H1 (cell line): ENCODE measurements around the gene SEMA3D. TPM values are rescaled to one million over a fixed set of nuclear protein-coding genes. Genes with fewer than 3 reads are reported as not detected.

ENCODE experiments used
- CTCF ChIA-PET: fragments of 300-600 bp; sonication (Branson Sonifier 250); formaldehyde crosslinking; loops from one replicate; lab custom pipeline; 2021; ENCODE audit not compliant: partially characterized antibody; lab: Charles Lee
- POLR2A ChIA-PET: fragments of 300-600 bp; sonication (Branson Sonifier 250); formaldehyde crosslinking; loops from one replicate; lab custom pipeline; 2021; ENCODE audit warnings: inconsistent platforms; ENCODE audit not compliant: partially characterized antibody; lab: Charles Lee
- DNase-seq, 2 experiments: peaks; one replicate each; pipeline versions ENCODE4 v3.0.0 to v3.0.0-alpha.2; 2010 to 2022; ENCODE audit warnings: low spot score in 2 of 2, low read depth in 1 of 2, mixed read lengths in 1 of 2
- FAIRE-seq: peaks from 2 replicates; lab custom pipeline; 2011; peaks lifted over from hg19 to GRCh38; lab: Jason Lieb, UNC
- H2AFZ ChIP-seq: 2 replicates; pipeline ENCODE4 v1.8.1; 2012; ENCODE audit warnings: low read length, inconsistent platforms
- H2AK5ac ChIP-seq: 2 replicates; pipeline ENCODE4 v1.6.1; 2013; ENCODE audit warnings: low read depth, low read length
- H2BK120ac ChIP-seq: replicated peaks from 2 replicates; pipeline ENCODE3; 2013; ENCODE audit warnings: low read depth, low read length, inconsistent platforms
- H2BK12ac ChIP-seq: 2 replicates; pipeline ENCODE4 v1.6.1; 2013; ENCODE audit warnings: low read depth, low read length
- H2BK15ac ChIP-seq: 2 replicates; pipeline ENCODE4 v1.6.1; 2013; ENCODE audit warnings: low read length
- H2BK20ac ChIP-seq: 2 replicates; pipeline ENCODE4 v1.6.1; 2013; ENCODE audit warnings: low read length
- H2BK5ac ChIP-seq: 2 replicates; pipeline ENCODE4 v1.6.1; 2013; ENCODE audit warnings: low read depth, low read length
- H3K14ac ChIP-seq: 2 replicates; pipeline ENCODE4 v1.6.1; 2013; ENCODE audit warnings: inconsistent platforms; ENCODE audit not compliant: insufficient read length
- H3K18ac ChIP-seq: 2 replicates; pipeline ENCODE4 v1.6.1; 2013; ENCODE audit warnings: low read length; ENCODE audit errors: extremely low read depth
- H3K23ac ChIP-seq: 2 replicates; pipeline ENCODE4 v1.6.1; 2013; ENCODE audit warnings: inconsistent platforms; ENCODE audit not compliant: insufficient read length
- H3K23me2 ChIP-seq: 2 replicates; pipeline ENCODE4 v1.6.1; 2013; ENCODE audit warnings: low read depth, low read length
- H3K27ac ChIP-seq: 2 replicates; pipeline ENCODE4 v1.6.1; 2011; ENCODE audit warnings: low read depth, low read length, inconsistent platforms
- H3K27me3 ChIP-seq, 4 experiments: replicated peaks in 1 of 4; 1 replicate in 1 of 4; 2 replicates in 3 of 4; pipeline versions ENCODE4 v1.6.1 to v1.8.1; 2011 to 2013; ENCODE audit warnings: low read length in 3 of 4, mild to moderate bottlenecking in 3 of 4, inconsistent platforms in 2 of 4, mixed read lengths in 2 of 4, moderate library complexity in 1 of 4; ENCODE audit not compliant: control insufficient read depth in 3 of 4, insufficient read depth in 3 of 4; ENCODE audit errors: extremely low read depth in 1 of 4
- H3K36me3 ChIP-seq, 4 experiments: 2 replicates each; pipeline versions ENCODE4 v1.6.1 to v1.8.1; 2011 to 2013; ENCODE audit warnings: mild to moderate bottlenecking in 4 of 4, low read length in 3 of 4, moderate library complexity in 2 of 4, control low read depth in 1 of 4, inconsistent platforms in 1 of 4; ENCODE audit not compliant: insufficient read depth in 4 of 4, control insufficient read depth in 2 of 4
- H3K4ac ChIP-seq: replicated peaks from 2 replicates; pipeline ENCODE3; 2013; ENCODE audit warnings: low read length, low read depth, mixed read lengths, inconsistent platforms; ENCODE audit not compliant: insufficient read length
- H3K4me1 ChIP-seq, 4 experiments: replicated peaks in 1 of 4; 1 replicate in 1 of 4; 2 replicates in 3 of 4; pipeline versions ENCODE4 v1.6.1 to v1.8.1; 2011 to 2013; ENCODE audit warnings: low read length in 3 of 4, inconsistent platforms in 2 of 4, mixed read lengths in 1 of 4; ENCODE audit not compliant: insufficient read depth in 4 of 4, control insufficient read depth in 3 of 4
- H3K4me2 ChIP-seq, 2 experiments: 2 replicates each; pipeline versions ENCODE4 v1.6.1 to v1.8.1; 2011 to 2013; ENCODE audit warnings: low read depth in 2 of 2, low read length in 2 of 2, control low read depth in 1 of 2, inconsistent platforms in 1 of 2, mild to moderate bottlenecking in 1 of 2; ENCODE audit not compliant: insufficient read depth in 1 of 2
- H3K4me3 ChIP-seq, 4 experiments: fragments of 200-600, 300-600 bp in 1 of 4; sonication (generic), shearing (Covaris generic), sonication (Bioruptor Twin) in 1 of 4; 2 replicates each; pipeline versions ENCODE4 v1.5.1 to v1.8.1; 2011 to 2016; ENCODE audit warnings: low read length in 4 of 4, low read depth in 3 of 4, control low read depth in 2 of 4, inconsistent platforms in 2 of 4, mild to moderate bottlenecking in 2 of 4, mixed read lengths in 1 of 4, moderate library complexity in 1 of 4; ENCODE audit not compliant: insufficient read depth in 2 of 4; ENCODE audit errors: extremely low read depth in 1 of 4
- H3K56ac ChIP-seq: replicated peaks from 2 replicates; pipeline ENCODE3; 2013; ENCODE audit warnings: low read depth, mild to moderate bottlenecking, mixed read lengths, low read length, inconsistent platforms; ENCODE audit not compliant: insufficient read length
- H3K79me1 ChIP-seq: 2 replicates; pipeline ENCODE4 v1.6.1; 2013; ENCODE audit warnings: low read depth, low read length, control low read depth
- H3K79me2 ChIP-seq, 2 experiments: 2 replicates each; pipeline versions ENCODE4 v1.6.1 to v1.8.1; 2012 to 2013; ENCODE audit warnings: low read length in 2 of 2, mild to moderate bottlenecking in 2 of 2, inconsistent platforms in 1 of 2; ENCODE audit not compliant: insufficient read depth in 2 of 2, control insufficient read depth in 1 of 2
- H3K9ac ChIP-seq, 4 experiments: replicated peaks in 1 of 4; 1 replicate in 1 of 4; 2 replicates in 3 of 4; pipeline versions ENCODE4 v1.6.1 to v1.8.1; 2011 to 2013; ENCODE audit warnings: low read depth in 3 of 4, low read length in 3 of 4, control low read depth in 2 of 4, mild to moderate bottlenecking in 2 of 4, moderate library complexity in 2 of 4, inconsistent platforms in 1 of 4; ENCODE audit errors: extremely low read depth in 1 of 4
- H3K9me3 ChIP-seq, 2 experiments: 2 replicates each; pipeline versions ENCODE4 v1.6.1 to v1.8.1; 2012 to 2013; ENCODE audit warnings: mild to moderate bottlenecking in 2 of 2, moderate library complexity in 2 of 2, control low read depth in 1 of 2, inconsistent platforms in 1 of 2, low read depth in 1 of 2, low read length in 1 of 2, mixed read lengths in 1 of 2; ENCODE audit not compliant: insufficient read depth in 2 of 2
- H4K20me1 ChIP-seq, 2 experiments: replicated peaks in 1 of 2; 2 replicates each; pipeline versions ENCODE3 to v1.8.1; 2011 to 2013; ENCODE audit warnings: inconsistent platforms in 2 of 2, low read length in 2 of 2, mild to moderate bottlenecking in 1 of 2; ENCODE audit not compliant: insufficient read depth in 2 of 2, control insufficient read depth in 1 of 2
- H4K5ac ChIP-seq: 2 replicates; pipeline ENCODE4 v1.6.1; 2013; ENCODE audit warnings: low read length, low read depth, mixed read lengths, inconsistent platforms; ENCODE audit not compliant: insufficient read length
- H4K8ac ChIP-seq: 2 replicates; pipeline ENCODE4 v1.8.0; 2013; ENCODE audit warnings: mild to moderate bottlenecking, moderate library complexity, low read length, inconsistent platforms; ENCODE audit not compliant: insufficient read depth; ENCODE audit errors: extremely low read depth
- H4K91ac ChIP-seq: replicated peaks from 2 replicates; pipeline ENCODE3; 2013; ENCODE audit warnings: low read length, mixed read lengths, inconsistent platforms; ENCODE audit not compliant: insufficient read length
- ATF3 ChIP-seq: IDR thresholded peaks from 2 replicates; pipeline ENCODE4 v1.6.1; 2011; ENCODE audit warnings: low read depth, mild to moderate bottlenecking, low read length; ENCODE audit not compliant: insufficient read depth
- BACH1 ChIP-seq: IDR thresholded peaks from 2 replicates; pipeline ENCODE4 v1.6.1; 2012; ENCODE audit warnings: low read length, improper control_type of control experiment
- EZH2 ChIP-seq: fragments of 200-600 bp; sonication (generic); IDR thresholded peaks from 2 replicates; pipeline ENCODE4 v1.7.1; 2012; ENCODE audit warnings: low read depth, mild to moderate bottlenecking, moderate library complexity, low read length, inconsistent platforms; ENCODE audit not compliant: severe bottlenecking
- GTF2F1 ChIP-seq: IDR thresholded peaks from 2 replicates; pipeline ENCODE4 v1.6.1; 2012; ENCODE audit warnings: low read depth, low read length, improper control_type of control experiment, borderline replicate concordance
- NRF1 ChIP-seq: IDR thresholded peaks from 2 replicates; pipeline ENCODE4 v1.6.1; 2011; ENCODE audit warnings: mild to moderate bottlenecking, low read depth, low read length, improper control_type of control experiment
- ZNF274 ChIP-seq: IDR thresholded peaks from 2 replicates; pipeline ENCODE4 v1.7.0; 2012; ENCODE audit warnings: low read length, borderline replicate concordance; ENCODE audit errors: extremely low read depth
- WGBS, 2 experiments: shearing (Covaris generic) in 1 of 2; methylation state at CpG; one replicate each; pipeline versions ENCODE4 v1.1.6 to v1.1.7; 2013 to 2015; ENCODE audit warnings: low lambda C conversion rate in 2 of 2, mixed read lengths in 2 of 2, inconsistent platforms in 1 of 2, low coverage in 1 of 2, missing lambda C conversion rate in 1 of 2; ENCODE audit not compliant: insufficient replicate concordance in 2 of 2, insufficient coverage in 1 of 2, insufficient read length in 1 of 2; ENCODE audit errors: extremely low coverage in 1 of 2, missing lambda C conversion rate in 1 of 2; 5-methylcytosine and 5-hydroxymethylcytosine counted together
- polyA plus RNA-seq, 7 experiments: library from polyadenylated mRNA; depleted of rRNA in 3 of 7; stranded (reverse) in 5 of 7; unstranded in 2 of 7; fragments of >200 nt in 5 of 7; fragments of 200-250 nt in 2 of 7; gene quantifications; 1 replicate in 5 of 7; 2 replicates in 1 of 7; 4 replicates in 1 of 7; pipeline versions ENCODE4 v1.2.1 to v1.2.3, GENCODE V29; 2011 to 2013; ENCODE audit warnings: missing spikeins in 2 of 7, mixed read lengths in 2 of 7
- total RNA-seq: library from RNA; stranded (reverse); fragmentation: NEBNext Ultra II Directional; extraction: Animal tissue kit (Norgen Biotek cat#: 25700); gene quantifications from 2 replicates; pipeline ENCODE4 v1.2.1, GENCODE V29; 2021

Gene SEMA3D
- total and polyA plus RNA-seq, 2 of the 8 experiments (the other 6 are each of a cell fraction or from before 2014, with no cell fraction given) = 1.6 to 3.5 TPM

- Histone ChIP-seq H2BK12ac (no peak overlapping the region), H4K5ac (no peak overlapping the region), H2BK5ac (no peak overlapping the region), H2BK120ac (no peak overlapping the region), H4K20me1 (no peaks in the 10 kb centered on the region), H2AK5ac (no peak overlapping the region), H3K4me3 (no peak overlapping the region), H2AFZ (no peak overlapping the region), H3K36me3 (no peaks in the 10 kb centered on the region)
- POLR2A ChIA-PET = no interaction called here
- CTCF ChIA-PET = no interaction called here
- no peak for FAIRE-seq
- TF ChIP-seq EZH2 (no peak), ZNF274 (no peak), ATF3 (no peak), NRF1 (no peak), GTF2F1 (no peak), BACH1 (no peak)
- TF ChIP-seq, all 59 proteins: peak for 0
- no peak overlapping the region for H2BK15ac ChIP-seq
- no peaks in the 10 kb centered on the region for H3K9me3 ChIP-seq
- H3K27ac ChIP-seq = no peak overlapping the region
- H3K4me2 ChIP-seq = no peak overlapping the region
- DNase-seq = no peak
- WGBS, 2 experiments = 87% methylated on average over 2 of the region's 2 CpGs; no CpG with 5 or more reads in 1 of the 2 experiments
- H3K79me2 ChIP-seq = no peaks in the 10 kb centered on the region
- H2BK20ac ChIP-seq = no peak overlapping the region
- H3K79me1 ChIP-seq = no peaks in the 10 kb centered on the region
- H3K4me1 ChIP-seq = no peaks in the 10 kb centered on the region
- H3K18ac ChIP-seq = no peak overlapping the region
- no peaks in the 10 kb centered on the region for H3K23me2 ChIP-seq
- H3K27me3 ChIP-seq = no peaks in the 10 kb centered on the region
- H3K4ac ChIP-seq = no peak overlapping the region
- no peak overlapping the region for H4K8ac ChIP-seq
- no peak overlapping the region for H4K91ac ChIP-seq
- no peak overlapping the region for H3K56ac ChIP-seq
- H3K14ac ChIP-seq = no peak overlapping the region
- no peak overlapping the region for H3K23ac ChIP-seq
- no peak overlapping the region for H3K9ac ChIP-seq
Measured at GRCh38 chr7:85095806-85096205, 91.0 kb downstream of the SEMA3D start.
